Keratinocyte (primary cell): Measurements from ENCODE around the gene CAPZB.

ENCODE experiments used
- CTCF ChIP-seq, 3 experiments: IDR thresholded peaks in 1 of 3; conservative IDR thresholded peaks in 1 of 3; optimal IDR thresholded peaks in 1 of 3; 2 replicates in 2 of 3; 3 replicates in 1 of 3; pipeline versions ENCODE3 to v1.5.1; 2011; ENCODE audit warnings: low read length in 3 of 3, mild to moderate bottlenecking in 3 of 3, moderate library complexity in 2 of 3, control low read depth in 1 of 3, inconsistent platforms in 1 of 3; ENCODE audit not compliant: insufficient read depth in 2 of 3; ENCODE audit errors: extremely low read depth in 1 of 3
- EZH2 ChIP-seq: IDR thresholded peaks from one replicate; pipeline ENCODE4 v1.6.1; 2012; ENCODE audit warnings: inconsistent platforms, mild to moderate bottlenecking, low read length, moderate library complexity

DNA sequence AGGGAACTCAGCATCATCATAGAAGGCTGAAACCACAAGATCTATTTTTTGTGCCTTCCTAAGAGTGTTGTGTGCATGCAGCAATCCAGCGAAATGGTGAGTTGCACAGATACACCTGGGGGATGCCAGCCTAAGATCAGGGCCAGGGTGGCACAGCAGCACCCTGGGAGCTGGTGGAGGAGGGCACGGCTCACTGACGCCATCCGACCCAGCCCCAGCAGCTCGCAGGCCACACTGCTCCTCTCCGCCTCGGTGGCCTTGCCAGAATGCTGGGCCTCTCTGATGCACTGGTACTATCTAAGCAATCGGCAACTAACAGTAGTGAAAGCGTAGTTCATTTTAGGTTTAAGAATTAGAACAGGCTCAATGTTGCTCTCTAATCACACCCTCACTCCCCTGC, 37.8 kb downstream of the CAPZB start:
- TF ChIP-seq CTCF (optimal IDR thresholded peaks at IDR 0.05 in 1 of 3, IDR thresholded peaks at IDR 0.05 in 1 of 3, conservative IDR thresholded peaks at IDR 0.05 in 1 of 3; ENCODE audit: extremely low read depth in 1 of 3, insufficient read depth in 2 of 3, low read length in 3 of 3) (no peak), EZH2 (no peak)
